Uterus (tissue), 4 donors: ENCODE data around the gene CDK5R1. TPM values are rescaled to one million over a fixed set of nuclear protein-coding genes. Genes with fewer than 3 reads are reported as not detected.

ENCODE experiments used
- DNase-seq, 2 donors: peaks; one replicate each; pipeline ENCODE4 v3.0.0-alpha.2; 2019 to 2020
- H3K27ac ChIP-seq, 2 donors: fragments of 200-600 bp; sonication (generic); 1 replicate in 1 of 2; 2 replicates in 1 of 2; pipeline ENCODE4 v1.5.1; 2016 to 2018
- H3K27me3 ChIP-seq, 2 donors: fragments of 200-600 bp; sonication (generic); one replicate each; pipeline ENCODE4 v1.5.1; 2018 to 2019; ENCODE audit warnings: control low read depth in 1 of 2
- H3K36me3 ChIP-seq, 2 donors: fragments of 200-600 bp; sonication (generic); one replicate each; pipeline ENCODE4 v1.5.1; 2019; ENCODE audit warnings: control low read depth in 1 of 2
- H3K4me1 ChIP-seq, 2 donors: fragments of 200-600 bp; sonication (generic); one replicate each; pipeline ENCODE4 v1.5.1; 2018 to 2019; ENCODE audit warnings: control low read depth in 1 of 2
- H3K4me3 ChIP-seq, 2 donors: fragments of 200-600 bp; sonication (generic); 1 replicate in 1 of 2; 2 replicates in 1 of 2; pipeline ENCODE4 v1.5.1; 2018 to 2019; ENCODE audit warnings: mild to moderate bottlenecking in 1 of 2
- H3K9me3 ChIP-seq, 2 donors: fragments of 200-600 bp; sonication (generic); one replicate each; pipeline ENCODE4 v1.5.1; 2019; ENCODE audit warnings: control low read depth in 1 of 2
- POLR2A ChIP-seq, 2 donors: fragments of 450-650 bp; IDR thresholded peaks; one replicate each; pipeline ENCODE4 v1.6.1; 2016; ENCODE audit warnings: antibody characterized with exemption in 2 of 2, mild to moderate bottlenecking in 1 of 2, moderate library complexity in 1 of 2
- intact Hi-C: fragments of 100-400 bp; cut with DNase I; formaldehyde crosslinking; loops from one replicate; pipeline ENCODE4 v1.15.1; 2023; ENCODE audit warnings: low total_unique reads
- total RNA-seq, 4 donors: library from RNA; depleted of rRNA in 3 of 4; stranded (reverse); fragments of >200 nt in 3 of 4; gene quantifications; one replicate each; pipeline versions ENCODE4 v1.1.0 to v1.2.4, GENCODE V29; 2014 to 2023
- TF ChIP-seq, protein P1 (sequence below), 4 experiments: fragments of 200-600 bp in 2 of 4; fragments of 450-650 bp in 2 of 4; sonication (generic) in 2 of 4; IDR thresholded peaks; one replicate each; pipeline ENCODE4 v1.5.1; 2016 to 2019; ENCODE audit warnings: antibody characterized with exemption in 4 of 4, mild to moderate bottlenecking in 2 of 4, moderate library complexity in 1 of 4
- donor health status: DM: yes; HTN: yes; CAD: no.

Gene CDK5R1
- 1 to 10 TPM in 2 of 4 donors, under 1 TPM in 1, not detected in 1; 0.77 to 2.9 (median 1.4) TPM for total RNA-seq

DNA sequence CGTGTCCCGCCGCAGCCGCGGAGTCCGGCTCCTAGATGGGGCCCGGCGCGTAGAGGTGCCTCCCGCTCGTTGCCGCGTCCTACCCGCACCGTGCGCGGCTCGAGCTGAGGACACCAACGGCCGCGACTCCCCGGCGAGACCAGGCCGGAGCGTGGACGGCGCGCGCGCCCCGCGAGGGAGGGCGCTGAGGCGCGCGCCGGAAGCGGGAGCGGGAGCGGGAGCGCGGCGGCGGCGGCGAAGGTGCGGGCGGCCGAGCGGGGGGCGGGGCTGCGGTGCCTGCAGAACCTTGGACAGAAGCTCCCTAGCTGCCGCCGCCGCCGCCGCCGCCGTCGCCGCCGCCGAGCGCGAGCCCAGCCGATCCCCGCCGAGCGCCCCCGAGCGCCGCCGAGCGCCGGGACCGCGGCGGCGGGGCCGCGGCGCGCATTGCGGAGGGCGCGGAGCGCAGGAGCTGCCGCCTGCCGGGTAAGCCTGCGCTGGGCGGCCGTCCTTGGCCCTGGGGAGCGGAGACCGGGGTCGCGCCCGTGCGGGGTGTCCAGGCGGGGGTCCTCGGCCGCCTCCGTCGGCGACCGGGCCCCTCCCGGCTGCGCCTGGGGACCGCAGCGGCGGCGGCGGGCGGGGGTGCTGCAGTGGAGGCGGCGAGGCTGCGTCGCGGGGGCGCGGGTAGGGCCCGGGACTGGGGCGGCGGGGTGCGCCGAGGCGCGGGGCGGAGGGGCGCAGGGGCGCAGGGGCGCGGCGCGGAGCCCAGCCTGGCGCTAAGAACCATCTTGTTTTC, at the start of gene CDK5R1:
Gene CDK5R1, plus strand, starts transcription at position 293 of the 772 bp plus-strand sequence. CDS start 628 bp downstream, outside the sequence.
- DNase-seq: peak; percentile 51 to 63
- Histone ChIP-seq H3K27ac (peak within 1 kb of the TSS; percentile 49 to 66), H3K36me3 (no peaks in the 10 kb centered on the region), H3K4me1 (peaks cover 0 to 4% of the 10 kb centered on the region in 2 donors), H3K9me3 (no peaks in the 10 kb centered on the region), H3K4me3 (peak within 1 kb of the TSS; percentile 35 to 59), H3K27me3 (no peaks in the 10 kb centered on the region)
- intact Hi-C loops: no loop called here
- no peak for TF ChIP-seq POLR2A (IDR thresholded peaks at IDR 0.05)
- TF ChIP-seq, protein P1, sequence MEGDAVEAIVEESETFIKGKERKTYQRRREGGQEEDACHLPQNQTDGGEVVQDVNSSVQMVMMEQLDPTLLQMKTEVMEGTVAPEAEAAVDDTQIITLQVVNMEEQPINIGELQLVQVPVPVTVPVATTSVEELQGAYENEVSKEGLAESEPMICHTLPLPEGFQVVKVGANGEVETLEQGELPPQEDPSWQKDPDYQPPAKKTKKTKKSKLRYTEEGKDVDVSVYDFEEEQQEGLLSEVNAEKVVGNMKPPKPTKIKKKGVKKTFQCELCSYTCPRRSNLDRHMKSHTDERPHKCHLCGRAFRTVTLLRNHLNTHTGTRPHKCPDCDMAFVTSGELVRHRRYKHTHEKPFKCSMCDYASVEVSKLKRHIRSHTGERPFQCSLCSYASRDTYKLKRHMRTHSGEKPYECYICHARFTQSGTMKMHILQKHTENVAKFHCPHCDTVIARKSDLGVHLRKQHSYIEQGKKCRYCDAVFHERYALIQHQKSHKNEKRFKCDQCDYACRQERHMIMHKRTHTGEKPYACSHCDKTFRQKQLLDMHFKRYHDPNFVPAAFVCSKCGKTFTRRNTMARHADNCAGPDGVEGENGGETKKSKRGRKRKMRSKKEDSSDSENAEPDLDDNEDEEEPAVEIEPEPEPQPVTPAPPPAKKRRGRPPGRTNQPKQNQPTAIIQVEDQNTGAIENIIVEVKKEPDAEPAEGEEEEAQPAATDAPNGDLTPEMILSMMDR (IDR thresholded peaks at IDR 0.05): no peak

GRCh38 chr17:32440722-32441121, 46.1 kb upstream of the CDK5R1 start:
- intact Hi-C loops: no loop called here

GRCh38 chr17:32441886-32442285, 44.9 kb upstream of the CDK5R1 start:
- TF ChIP-seq, protein P1 (IDR thresholded peaks at IDR 0.05): no peak
- TF ChIP-seq POLR2A (IDR thresholded peaks at IDR 0.05): no peak
- Histone ChIP-seq H3K36me3 (no peaks in the 10 kb centered on the region), H3K4me3 (no peak overlapping the region), H3K4me1 (no peaks in the 10 kb centered on the region), H3K27me3 (no peaks in the 10 kb centered on the region), H3K9me3 (no peaks in the 10 kb centered on the region), H3K27ac (no peak overlapping the region)
- no peak for DNase-seq
- intact Hi-C loops: no loop called here

More at GRCh38 chr17:32440722-32441121, 46.1 kb upstream of the CDK5R1 start:
- Histone ChIP-seq H3K27me3 (no peaks in the 10 kb centered on the region), H3K4me1 (no peaks in the 10 kb centered on the region), H3K4me3 (no peak overlapping the region), H3K27ac (no peak overlapping the region), H3K36me3 (no peaks in the 10 kb centered on the region), H3K9me3 (no peaks in the 10 kb centered on the region)
- DNase-seq: no peak
- TF ChIP-seq, protein P1 (IDR thresholded peaks at IDR 0.05): no peak
- no peak for TF ChIP-seq POLR2A (IDR thresholded peaks at IDR 0.05)

DNA sequence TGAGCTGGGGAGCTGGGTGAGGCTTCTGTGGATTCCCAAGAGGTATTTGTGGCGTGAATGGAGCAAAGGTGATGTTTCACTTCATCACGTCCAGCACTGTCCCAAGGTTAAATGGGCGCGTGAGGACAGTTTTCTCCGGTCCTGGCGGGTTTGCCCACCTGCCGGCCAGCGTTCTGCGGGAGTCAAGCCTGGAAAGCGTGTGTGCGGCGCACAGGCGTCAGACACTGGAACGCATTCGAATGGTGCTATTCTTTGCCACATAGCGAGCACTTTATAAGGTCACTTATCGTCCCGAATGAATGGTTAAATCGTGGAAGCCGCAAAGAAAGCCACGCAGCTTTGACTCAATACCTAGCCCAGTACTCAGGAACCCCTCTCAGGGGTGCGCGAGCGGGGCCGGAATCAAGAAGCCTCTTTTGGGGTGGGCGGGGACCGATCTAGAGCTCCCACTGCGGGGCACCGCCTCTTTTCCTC, 42.9 kb upstream of the CDK5R1 start:
- TF ChIP-seq, protein P1 (IDR thresholded peaks at IDR 0.05): no peak
- no peak for TF ChIP-seq POLR2A (IDR thresholded peaks at IDR 0.05)
- no peaks in the 10 kb centered on the region for H3K27me3 ChIP-seq
- peak overlapping the region; percentile 67 to 90 for H3K4me3 ChIP-seq
- no peaks in the 10 kb centered on the region for H3K9me3 ChIP-seq
- no peak for DNase-seq
- H3K36me3 ChIP-seq: no peaks in the 10 kb centered on the region
- H3K4me1 ChIP-seq: no peaks in the 10 kb centered on the region
- no peak overlapping the region for H3K27ac ChIP-seq
- intact Hi-C loops: no loop called here
